HG03196 (cell line): Measurements from ENCODE around the gene RPRML.
"Not testable (repeated sequence)": the region's sequence is repeated elsewhere in the genome, so short reads cannot be mapped to it uniquely, and the experiment has no call there.

Experiments
- ATAC-seq: cut with Tn5 transposase; IDR thresholded peaks from one replicate; pipeline ENCODE4 v1.9.1; 2021; ENCODE audit not compliant: unreplicated experiment

The RPRML gene

DNA sequence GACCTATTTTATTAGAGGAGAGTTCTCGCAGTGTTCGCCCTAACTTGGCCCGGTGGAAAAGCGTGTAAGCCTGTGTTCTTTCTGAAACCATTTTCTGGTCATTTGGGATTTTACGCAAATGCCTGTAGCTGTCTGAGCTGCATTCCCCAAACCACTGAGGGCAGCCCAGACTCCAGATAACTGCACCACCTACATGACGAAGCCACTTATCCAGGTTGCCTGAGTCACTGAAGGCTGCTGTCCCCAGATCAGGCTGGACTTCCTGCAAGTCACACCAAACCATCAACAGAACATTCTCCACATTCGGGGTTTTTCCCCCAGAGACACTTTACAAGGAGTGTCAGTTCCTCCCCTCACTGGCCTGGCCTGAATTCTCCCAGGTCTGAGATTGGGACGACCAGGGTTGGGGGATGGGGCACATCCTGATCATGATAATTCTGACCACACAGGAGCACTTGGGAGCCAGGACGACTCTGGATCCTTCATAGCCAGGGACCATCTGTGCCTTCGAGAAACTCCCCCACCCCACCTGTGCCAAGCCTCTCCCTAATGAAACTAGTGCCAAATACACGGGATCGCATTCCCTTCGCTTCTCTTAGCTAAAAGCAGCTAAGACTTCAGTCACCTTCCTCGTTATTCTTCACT is 2.3 kb downstream of the RPRML start:
- ATAC-seq = no peak

DNA sequence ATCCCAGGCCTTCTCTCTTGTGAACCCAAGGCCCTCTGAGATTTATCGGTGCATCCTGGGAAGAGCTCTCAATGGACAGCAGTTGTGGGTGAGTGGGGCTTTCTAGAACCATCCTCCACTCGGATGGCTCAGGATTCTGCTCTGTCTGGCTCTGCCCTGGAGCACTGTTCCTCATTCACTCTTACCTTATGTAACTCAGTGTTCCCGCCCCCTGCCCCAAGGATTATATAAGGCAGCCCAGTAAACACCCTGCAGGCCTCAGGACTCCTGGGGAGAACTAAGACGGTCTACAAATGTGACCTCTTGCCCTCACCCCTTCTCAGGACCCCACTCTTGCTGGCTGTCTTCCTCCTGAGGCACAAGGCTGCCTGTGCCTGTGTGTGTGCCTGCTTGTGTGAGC is 3.8 kb downstream of the RPRML start:
- no peak for ATAC-seq

DNA sequence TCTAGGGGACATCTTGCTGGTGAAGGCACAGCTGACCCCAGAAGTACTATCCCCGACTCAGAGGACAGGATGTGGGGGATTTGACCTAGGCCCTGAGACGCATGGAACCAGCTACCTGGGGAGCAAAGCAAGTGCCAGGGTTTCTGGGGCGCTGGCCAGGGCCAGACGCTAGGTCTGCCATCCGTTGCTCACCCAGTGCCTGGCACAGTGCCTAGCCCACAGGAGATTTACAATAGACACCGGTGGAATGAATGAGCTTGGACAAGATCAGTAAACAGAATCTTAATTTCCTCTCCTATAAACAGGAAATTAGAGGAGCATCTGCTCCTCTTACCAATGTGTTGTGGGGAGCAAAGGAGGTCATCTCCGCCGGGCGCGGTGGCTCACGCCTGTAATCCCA is 5.0 kb downstream of the RPRML start:
- ATAC-seq = no peak

DNA sequence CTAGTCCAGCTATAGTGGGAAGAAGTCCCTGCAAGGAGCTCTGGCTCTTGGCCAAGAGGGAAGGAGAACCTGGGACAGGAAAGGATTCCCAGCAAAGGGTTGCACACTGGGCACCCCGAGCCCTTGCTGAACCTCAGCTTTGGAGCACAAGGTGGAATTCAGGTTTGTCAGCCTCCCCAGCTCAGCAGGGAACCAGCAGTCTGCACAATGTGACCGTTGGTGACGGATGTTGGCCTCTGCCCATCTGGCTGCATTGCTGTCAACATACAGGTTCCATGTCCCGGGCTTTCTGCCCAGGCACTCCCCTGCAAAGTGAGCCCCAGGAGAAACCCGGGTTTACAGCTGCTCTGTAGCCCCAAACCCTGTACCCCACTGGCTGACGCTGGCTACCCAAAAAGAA is 6.7 kb downstream of the RPRML start:
- no peak for ATAC-seq

DNA sequence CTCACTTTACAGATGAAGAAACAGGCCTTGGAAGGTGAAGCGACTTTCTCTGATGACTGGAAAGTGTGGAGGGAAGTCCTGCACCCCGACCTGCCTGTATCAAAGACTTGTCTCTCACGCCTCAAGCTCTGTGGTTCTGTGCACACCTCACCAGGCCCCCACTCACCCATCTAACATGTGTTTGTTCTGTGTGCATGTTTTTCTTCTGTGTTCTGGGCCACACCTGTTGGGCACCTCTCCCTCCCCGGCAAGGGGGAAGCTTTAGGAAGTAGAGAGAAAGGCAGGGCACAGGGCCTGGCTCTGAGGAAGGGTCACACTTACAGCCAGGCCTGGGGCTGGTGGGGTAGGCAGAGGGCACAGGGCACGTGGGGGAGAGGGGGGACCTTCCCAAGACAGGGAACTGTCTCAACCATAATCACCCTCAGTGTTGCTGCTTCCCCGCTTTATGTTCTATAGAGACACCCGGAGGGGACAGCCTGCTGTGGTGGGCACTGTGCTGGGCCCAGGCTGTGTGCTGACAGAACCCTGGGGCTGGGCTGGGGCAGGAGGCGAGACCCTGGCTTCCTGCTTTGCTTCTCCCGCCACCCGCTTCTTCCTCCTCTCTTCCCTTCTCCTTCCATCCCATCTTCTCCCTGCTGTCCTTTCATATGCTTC is 7.3 kb downstream of the RPRML start:
- no peak for ATAC-seq

DNA sequence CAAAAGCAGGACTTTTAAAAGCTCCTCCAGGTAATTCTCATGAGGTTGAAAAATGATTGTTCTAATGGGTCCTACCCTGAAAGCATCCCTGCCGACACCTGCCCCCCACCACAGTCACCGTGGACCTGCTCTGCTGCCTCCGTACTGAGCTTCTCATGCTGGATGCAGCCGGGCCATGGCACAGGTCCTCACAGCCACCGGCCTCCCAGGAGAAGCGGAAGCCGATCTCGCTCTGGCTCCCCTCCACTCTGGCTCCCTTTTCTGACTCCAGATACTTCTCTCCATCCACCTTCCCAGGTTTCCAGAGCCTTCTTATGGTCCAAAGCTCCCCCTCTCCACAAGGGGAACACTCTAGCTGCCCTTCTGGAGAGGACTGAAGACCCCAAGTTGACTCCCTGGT is 10.2 kb downstream of the RPRML start:
- no peak for ATAC-seq

DNA sequence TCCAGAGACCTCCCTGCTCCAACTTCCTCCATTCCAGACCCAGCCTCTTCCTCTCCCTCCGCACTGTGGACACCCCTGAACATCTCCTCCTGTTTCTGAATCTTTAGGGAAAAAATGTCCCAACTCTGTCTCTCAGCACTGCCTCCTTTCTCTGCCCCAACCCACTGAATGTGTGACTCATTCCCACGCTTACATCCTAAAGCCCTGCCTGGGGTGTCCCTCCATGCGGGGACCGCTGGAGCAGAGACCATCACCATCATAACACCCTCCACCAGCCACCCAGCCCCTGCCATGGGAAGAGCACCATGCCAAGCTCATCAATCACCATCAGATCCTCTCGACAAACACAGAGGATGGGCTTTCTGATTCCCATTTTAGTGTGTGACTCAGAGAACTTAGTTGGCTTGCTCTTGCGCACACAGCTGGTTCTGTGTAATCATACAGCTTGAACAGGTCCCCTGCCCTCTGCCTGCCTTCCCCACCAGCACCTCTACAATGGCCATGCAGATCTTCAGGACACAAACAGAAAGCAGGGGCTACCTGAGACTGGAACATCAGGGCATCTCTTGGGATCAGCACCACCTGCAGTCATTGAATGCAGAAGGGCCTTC is 10.7 kb downstream of the RPRML start:
- no peak for ATAC-seq

DNA sequence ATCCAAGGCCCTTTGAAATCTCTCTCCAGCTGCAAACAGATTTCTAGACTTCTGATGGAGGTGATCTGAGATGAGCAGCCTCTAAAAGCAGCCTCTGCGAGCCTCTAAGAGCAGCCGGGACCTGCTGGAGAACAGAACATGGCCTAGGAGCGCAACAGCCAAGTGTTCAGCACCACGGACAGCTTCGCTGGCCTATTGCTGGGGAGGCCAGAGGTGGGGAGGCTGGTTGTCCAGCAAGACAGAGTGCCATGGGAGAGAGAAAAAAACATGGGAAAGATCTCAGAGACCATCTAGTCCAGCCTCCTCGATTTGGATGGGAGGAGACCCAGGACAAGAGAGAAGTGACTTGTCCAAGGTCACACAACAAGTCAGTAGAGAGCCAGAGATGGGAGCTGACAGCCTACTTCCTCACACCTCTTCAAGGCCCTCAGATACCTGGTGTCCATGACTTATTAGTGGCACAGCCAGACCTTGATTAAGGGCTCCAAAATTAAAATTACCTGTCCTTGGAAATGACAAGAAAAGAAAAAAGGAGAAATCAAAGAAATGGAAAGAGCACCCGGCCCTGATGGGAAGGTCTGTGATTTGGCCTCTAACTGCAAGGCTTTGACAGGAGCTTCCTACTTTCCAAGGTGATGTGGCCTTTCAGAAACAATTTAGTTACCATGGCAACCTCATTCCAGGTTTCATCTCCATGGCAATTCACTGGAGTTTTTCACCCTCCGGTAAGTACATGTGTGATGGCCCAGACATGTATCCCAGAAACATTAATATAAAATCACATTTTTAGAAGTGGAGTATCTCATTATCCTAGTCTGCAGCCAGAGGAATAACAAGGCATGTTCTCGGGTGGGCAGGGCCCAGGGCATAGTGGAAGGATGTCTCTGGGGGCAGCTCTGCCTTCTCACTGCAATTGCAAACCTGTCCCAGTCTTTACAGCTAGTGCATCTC is 14.5 kb downstream of the RPRML start:
- no peak for ATAC-seq

DNA sequence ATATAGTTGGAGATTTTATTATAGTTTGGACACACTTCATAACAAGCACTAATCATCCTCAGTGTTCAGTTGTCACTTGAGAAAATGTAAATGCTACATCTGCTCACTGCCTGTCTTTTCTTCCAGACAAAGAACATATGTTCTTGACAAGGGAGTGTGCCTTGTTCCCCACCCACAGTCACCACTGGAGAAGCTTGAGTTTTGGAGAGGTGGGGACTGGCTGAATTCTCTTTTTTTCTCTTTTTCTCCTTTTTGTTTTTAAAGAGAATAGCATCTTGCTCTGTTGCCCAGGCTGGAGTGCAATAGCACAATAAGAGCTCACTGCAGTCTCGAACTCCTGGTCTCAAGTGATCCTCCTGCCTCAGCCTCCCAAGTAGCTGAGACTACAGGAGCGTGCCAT is 15.5 kb downstream of the RPRML start:
- ATAC-seq = no peak

DNA sequence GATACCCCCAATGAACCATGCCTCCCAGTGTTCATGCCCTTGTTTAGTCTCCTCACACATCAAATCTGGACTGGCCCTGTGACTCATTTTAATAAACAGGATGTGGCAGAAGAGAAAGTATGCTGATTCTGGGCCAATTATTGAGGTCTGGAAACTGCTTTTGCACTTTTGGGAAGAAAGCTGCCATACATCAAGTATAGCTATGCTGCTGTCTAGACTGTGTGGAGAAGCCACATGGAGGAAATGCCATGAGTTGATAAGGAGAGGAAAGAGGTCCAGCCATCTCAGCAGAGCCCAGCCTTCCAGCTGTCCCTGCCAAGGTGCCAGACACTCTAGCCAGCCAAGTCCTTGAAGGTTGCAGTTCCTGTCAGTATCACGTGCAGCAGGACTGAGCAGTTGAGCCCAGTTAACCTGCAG is 16.7 kb downstream of the RPRML start:
- no peak for ATAC-seq

DNA sequence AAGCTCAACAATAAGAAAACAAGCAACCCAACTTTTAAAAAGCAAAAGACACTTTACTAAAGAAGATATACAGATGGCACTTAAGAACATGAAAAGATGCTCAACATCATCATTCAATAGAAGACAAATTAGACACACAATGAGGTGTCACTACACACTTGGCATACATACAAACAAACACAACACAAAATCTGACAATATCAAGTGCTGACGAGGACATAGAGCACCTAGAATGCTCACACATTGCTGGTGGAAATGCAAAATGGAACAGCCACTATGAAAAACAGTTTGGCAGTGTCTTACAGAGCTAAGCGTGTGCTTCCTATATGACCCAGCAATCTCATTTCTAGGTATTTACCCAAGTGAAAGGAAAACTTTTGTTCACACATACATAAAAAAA is 18.9 kb downstream of the RPRML start:
- ATAC-seq = no peak

DNA sequence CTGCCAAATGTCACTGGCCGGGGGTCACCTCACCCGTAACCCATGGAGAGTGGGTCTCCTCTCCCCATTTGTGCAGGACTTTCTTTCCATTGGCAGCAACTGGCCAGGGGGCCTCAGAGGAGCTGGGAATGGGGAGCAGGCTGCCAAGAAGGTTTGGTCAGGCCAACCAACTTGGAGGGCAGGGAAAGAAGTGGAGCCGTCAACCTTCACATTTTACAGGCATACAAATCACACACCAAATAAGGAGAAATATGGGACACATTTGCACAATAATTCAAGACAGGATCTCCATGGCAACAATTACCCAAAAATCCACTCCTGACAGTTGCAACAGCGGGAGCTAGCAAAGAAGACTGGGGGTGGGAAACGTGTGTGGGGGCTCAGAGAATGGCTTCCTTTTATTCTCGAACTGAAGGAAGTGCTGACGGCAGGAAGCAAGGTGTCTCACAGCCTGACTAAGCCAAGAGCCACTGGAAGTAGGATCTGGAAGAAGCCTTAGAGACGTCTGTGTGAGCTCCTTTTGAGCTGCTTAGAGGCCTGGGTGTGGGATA is 20.9 kb downstream of the RPRML start:
- ATAC-seq = no peak

DNA sequence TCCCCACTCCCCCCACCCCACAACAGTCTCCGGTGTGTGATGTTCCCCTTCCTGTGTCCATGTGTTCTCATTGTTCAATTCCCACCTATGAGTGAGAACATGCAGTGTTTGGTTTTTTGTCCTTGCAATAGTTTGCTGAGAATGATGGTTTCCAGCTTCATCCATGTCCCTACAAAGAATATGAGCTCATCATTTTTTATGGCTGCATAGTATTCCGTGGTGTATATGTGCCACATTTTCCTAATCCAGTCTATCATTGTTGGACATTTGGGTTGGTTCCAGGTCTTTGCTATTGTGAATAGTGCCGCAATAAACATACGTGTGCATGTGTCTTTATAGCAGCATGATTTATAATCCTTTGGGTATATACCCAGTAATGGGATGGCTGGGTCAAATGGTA is 25.9 kb downstream of the RPRML start:
- ATAC-seq = not testable (repeated sequence)

DNA sequence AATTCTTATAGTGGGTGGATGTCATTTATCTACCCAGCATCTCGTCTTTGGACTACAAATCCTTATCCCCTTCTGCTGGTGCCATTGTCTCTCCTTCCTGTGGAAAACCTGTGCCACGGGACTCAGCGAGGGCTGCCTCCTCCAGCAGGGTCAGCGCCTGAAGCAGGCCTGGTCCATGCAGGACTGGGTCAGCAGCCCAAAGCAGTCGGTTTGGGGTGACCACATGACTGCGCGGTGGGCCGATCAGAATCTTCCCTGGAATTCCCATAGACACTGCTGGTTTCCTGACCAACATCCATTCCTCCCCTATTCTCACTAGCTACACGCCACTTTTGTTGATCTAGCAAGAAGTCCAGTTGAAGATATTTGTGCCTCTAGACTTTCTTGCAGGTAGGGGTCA is 26.9 kb downstream of the RPRML start:
- ATAC-seq = no peak

DNA sequence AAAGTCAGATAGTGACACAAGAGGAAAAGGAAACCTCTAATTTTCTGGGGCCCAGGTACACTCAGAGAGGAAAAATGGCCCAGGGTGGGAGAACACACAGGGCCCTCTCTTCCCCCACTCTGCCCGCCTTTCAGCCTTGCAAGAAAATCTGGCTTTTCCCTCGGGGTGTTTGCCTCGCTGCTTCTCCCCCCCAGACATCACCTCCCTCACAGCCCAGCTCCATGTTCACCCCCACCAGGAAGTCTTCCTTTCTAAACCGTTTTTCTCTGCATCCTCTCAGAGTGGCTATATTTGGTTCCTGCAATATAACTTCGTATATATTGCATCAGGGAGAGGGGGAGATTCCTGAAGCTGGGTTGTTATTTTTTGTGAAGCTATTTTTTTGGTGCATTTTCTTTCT is 27.3 kb downstream of the RPRML start:
- no peak for ATAC-seq

DNA sequence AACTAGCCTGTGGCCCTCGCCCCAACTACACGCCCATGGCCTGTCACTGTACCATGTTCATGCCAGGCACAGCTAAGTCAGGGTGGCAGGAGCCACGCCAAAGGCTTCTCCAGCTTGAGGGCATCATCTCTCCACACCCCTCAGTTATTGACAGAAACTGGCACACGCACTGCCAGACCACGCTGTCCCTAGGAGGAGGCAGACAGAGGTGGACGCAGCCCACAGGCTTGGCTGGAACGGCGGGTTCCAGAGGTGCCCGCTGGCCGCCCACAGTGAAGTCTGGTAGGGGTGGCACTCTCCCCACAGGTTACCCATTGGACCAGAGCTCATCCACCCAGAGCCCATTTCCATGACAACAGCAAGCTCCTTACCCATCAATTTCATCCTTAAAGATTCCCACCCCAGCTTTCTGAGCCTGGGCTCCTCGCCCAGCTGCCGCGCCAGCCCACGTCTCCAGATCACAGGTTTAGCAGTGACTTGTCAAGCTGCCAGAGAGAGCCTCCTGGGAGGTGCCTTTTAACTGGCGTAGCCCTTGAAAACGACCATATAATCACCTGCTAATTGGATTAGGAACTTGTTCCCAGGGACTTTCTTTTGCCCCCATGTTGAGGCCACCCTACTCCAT is 27.9 kb downstream of the RPRML start:
- no peak for ATAC-seq

DNA sequence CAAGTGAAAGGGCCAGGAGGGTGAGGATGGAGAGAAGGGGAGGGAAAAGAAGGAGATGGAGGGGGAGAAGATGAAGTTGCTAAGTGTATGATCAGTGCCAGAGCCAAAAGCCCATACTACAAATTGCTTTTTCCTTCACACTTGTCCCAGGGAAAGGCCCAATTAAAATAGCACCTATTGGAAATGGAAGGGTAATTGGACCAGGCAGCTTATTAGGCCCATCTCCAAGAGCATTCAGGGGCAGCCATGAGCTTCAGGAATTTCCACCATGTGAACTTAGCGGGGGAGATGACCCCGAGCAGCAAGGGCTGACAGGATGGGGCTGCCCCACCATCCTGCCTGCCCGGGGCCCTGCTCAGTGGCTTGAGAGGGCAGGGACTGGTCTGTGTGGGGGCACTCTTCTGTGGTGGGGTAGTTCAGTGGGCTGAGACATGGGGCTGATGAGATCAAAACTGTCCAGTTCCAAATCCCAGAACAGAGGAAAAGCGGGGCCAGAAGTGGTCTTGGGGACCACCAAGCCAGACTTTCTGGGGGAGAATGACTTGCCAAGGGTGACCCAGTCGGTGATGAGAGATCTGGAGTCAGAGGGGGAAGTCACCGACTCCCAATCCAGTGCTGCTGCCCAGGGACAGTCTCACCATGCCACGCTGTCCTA is 28.6 kb downstream of the RPRML start:
- ATAC-seq = no peak

DNA sequence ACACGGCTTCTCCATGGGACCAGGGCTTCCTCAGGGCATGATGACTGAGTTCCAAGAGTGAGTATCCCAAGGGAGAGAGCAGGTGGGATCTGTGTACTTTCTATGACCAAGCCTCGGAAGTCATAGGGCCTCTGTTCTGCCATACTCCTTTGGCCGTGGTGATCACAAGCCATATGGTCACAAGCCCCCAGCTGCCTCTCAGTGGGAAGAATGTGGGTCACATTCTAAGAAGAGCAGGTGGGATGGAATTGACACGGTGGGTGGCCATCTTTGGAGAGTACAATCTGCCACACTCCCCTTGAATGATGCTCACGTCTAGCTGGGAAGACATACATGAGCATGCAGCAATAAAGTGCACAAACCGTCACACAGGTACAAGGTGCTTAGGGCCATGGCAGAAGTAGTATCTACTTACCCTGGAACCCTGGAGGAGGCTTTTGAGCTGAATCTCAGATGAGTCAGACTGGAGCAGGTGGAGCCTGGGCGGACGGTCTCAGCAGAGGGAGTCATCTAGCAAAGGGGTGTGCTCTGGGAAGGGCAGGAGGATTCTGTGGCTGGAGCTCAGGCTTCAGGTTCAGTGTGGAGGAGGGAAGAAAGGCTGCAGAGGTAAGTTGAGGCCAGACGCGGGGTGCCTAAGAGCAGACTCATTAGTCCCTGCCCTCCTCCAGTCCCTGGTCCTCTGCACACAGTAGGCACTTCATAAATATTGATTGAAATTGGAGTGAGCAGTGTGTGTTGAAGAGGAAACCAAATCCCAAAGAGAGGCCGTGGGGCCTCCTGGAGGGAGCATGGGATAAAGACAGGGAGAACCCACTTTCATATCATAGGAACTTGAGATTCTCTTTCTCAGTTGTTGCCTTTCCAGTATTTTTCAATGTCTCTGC is 29.5 kb downstream of the RPRML start:
- no peak for ATAC-seq

DNA sequence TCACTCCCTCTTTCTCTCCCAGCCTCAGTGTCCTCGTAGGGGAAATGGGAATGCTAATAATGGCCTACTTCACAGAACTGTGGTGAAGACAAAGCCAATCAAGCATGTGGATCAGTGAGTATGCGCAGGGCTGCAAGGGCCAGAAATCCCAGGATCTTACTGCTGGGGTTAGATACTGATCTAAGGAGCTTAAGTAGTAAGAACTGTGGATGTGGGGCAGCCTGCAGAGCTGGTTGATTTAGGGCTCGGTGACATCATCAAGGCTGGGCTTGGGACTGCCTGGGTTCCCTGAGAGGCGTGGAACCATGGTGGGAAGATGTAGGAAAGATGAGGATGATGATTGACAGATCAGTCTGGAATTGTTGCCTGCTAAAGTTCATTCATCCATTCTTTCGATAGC is 30.5 kb downstream of the RPRML start:
- ATAC-seq = no peak
